DMS53 (cell line): ENCODE measurements around the gene FLACC1.
"Not testable (repeated sequence)": the region's sequence is repeated elsewhere in the genome, so short reads cannot be mapped to it uniquely, and the experiment has no call there.

Source experiments
- DNase-seq: peaks from one replicate; lab custom pipeline; 2025; lab: John Stamatoyannopoulos, UW

FLACC1 gene

GRCh38 chr2:201357221-201357620 is at the start of gene FLACC1:
Gene FLACC1 (minus strand): TSS chr2:201357345. CDS start chr2:201351404, 5,941 bp downstream.
- peak; percentile 68 for DNase-seq

GRCh38 chr2:201406077-201406662 is 49.0 kb upstream of the FLACC1 start:
- peak; percentile 12 for DNase-seq

GRCh38 chr2:201404699-201405280 is 47.6 kb upstream of the FLACC1 start:
- DNase-seq, result no peak

- DNase-seq, result peak; percentile 27
These were observed 46.7 kb upstream of the FLACC1 start for GRCh38 chr2:201403880-201404279.

GRCh38 chr2:201402651-201403562 is 45.8 kb upstream of the FLACC1 start:
- no peak for DNase-seq

GRCh38 chr2:201401815-201402214 is 44.7 kb upstream of the FLACC1 start:
- DNase-seq, result no peak

GRCh38 chr2:201396595-201396994 is 39.5 kb upstream of the FLACC1 start:
- DNase-seq, result peak; percentile 56

GRCh38 chr2:201383136-201383535 is 26.0 kb upstream of the FLACC1 start:
- no peak for DNase-seq

GRCh38 chr2:201378496-201379397 is 21.6 kb upstream of the FLACC1 start:
- no peak for DNase-seq

GRCh38 chr2:201377218-201377617 is 20.1 kb upstream of the FLACC1 start:
- no peak for DNase-seq

- no peak for DNase-seq
These were observed 12.6 kb upstream of the FLACC1 start for GRCh38 chr2:201369775-201370174.

GRCh38 chr2:201369318-201369717 is 12.2 kb upstream of the FLACC1 start:
- DNase-seq, result not testable (repeated sequence)

- no peak for DNase-seq
These were observed 9.0 kb upstream of the FLACC1 start for GRCh38 chr2:201366146-201366545.

- DNase-seq, result peak; percentile 82
These were observed 6.9 kb upstream of the FLACC1 start for GRCh38 chr2:201363857-201364560.

- DNase-seq, result peak; percentile 17
These were observed 5.3 kb upstream of the FLACC1 start for GRCh38 chr2:201362396-201362795.

- DNase-seq, result no peak
These were observed 4.1 kb upstream of the FLACC1 start for GRCh38 chr2:201361078-201361733.

GRCh38 chr2:201360256-201360655 is 3.1 kb upstream of the FLACC1 start:
- no peak for DNase-seq

- peak; percentile 40 for DNase-seq
These were observed 1.5 kb upstream of the FLACC1 start for GRCh38 chr2:201358684-201359083.

- no peak for DNase-seq
These were observed 4.0 kb downstream of the FLACC1 start for GRCh38 chr2:201353116-201353515.

- DNase-seq, result no peak
These were observed 6.3 kb downstream of the FLACC1 start for GRCh38 chr2:201350879-201351278.

GRCh38 chr2:201349601-201350000 is 7.5 kb downstream of the FLACC1 start:
- no peak for DNase-seq
